ENCODE measurements around the gene CADM2.
"Not testable (repeated sequence)": the region's sequence is repeated elsewhere in the genome, so short reads cannot be mapped to it uniquely, and the experiment has no call there.

Gene CADM2

DNA sequence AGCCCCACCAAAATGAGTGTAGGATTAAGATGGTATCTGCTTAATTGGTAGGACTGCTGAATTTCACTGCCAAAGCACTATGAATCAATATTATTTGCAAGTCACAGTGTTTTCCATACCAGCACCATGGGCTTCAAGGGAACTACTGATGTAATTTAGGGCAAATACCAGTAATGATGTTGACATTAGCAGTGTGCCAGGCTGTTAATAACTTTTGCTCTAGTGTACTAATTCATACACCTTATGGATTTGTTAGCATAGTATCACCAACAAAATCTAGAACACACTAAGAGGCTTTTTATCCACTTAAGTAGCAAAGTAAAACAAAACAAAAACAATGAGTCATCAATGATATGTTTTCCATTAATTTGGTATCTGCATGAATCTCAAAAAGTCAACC lies 888.2 kb downstream of the CADM2 start:
- no peak for DNase-seq

DNA sequence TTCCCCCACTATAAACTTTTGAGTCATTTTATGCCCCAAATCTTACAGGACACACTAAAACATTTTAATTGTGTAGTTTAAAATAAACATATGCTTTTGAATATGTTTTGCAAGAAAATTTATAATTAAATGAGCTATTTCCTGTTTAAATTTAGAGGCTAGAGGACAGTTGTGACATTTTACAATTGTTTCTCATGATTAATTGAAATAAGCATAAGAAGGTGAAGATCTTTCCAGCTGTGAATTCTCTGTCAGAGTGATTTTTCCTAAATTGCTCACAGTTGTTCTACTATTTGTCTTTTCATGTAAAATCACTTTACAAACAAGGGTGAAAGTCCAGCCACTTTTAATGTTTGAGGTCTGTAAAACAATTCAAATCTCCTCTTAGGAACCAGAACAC lies 892.3 kb downstream of the CADM2 start:
- DNase-seq: no peak

DNA sequence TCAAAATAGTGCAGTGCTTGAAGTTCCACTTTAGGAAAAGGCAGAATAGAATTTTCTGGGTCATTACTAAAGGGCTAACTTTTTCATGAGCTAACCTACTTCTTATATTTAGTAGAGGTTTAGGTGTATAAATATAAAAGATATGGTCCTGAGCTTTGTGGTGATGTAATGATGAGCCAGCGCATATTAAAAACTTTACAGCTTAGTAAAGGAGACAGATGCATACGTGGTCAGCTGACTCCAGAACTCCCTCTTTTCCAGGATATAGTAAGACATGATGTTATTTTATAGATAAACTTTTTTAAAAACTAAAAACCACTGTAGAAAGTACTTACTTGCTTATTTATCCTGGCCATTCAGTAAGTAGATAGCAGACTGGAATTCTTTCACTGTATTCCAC lies 895.0 kb downstream of the CADM2 start:
- DNase-seq: no peak

DNA sequence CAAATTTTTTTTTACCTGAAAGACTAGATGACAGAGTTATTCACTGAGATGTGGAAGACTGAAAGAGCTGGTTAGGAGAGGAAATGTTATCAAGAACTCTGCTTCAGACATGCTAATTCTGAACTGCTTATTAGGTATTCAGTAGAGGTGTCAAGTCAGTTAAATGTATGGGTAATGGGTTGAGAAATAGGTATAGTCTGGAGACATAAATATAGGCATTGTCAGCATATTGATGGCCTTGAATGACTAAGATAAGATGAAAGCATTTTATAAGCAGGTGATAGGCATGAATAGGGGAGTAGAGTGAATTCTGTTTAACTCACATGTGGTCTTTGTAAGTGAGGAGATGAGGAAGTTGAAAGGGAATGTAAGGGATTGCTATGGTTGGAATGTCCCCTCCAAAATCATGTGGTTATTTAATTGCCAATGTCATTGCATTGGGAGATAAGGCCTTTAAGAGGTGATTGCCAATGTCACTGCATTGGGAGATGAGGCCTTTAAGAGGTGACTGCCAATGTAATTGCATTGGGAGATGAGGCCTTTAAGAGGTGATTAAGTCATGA lies 904.2 kb downstream of the CADM2 start:
- DNase-seq: no peak

DNA sequence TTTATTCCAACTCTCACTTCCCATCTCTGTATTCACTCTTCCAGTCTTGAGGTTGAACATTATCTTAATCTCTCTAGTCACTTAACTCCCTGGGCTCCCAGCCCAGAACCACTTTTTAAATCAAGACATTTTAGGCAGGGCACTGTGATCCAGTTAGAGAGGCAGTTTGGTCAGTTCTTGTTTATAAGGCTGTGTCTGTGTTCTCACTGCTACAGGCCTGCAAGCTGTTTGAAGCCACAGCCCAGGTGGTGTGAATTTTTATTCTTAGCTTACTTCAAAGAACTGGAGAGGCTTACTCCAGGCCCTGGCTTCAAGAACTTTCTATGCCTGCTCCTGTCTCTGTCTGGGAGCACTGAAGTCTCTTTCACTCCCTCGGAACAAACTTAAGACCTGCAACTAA lies 906.1 kb downstream of the CADM2 start:
- DNase-seq: no peak

DNA sequence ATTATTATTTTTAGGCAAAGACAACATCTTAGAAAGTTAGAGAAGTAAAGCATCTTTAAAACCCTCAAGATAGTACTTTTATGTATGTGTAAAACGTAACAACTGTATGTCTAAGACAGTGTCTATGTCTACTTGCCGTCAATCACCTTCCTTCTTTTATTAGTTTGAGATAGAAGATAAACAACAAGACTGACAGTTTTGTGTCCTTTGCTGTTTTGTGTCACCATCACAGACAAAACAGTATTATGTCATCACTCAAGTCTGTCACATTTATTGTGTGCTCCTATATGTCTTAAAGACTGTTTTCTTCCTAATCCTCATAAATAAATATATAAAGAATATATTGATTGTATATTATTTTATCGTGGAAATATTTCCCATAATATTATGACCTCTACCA lies 908.3 kb downstream of the CADM2 start:
- DNase-seq: no peak

DNA sequence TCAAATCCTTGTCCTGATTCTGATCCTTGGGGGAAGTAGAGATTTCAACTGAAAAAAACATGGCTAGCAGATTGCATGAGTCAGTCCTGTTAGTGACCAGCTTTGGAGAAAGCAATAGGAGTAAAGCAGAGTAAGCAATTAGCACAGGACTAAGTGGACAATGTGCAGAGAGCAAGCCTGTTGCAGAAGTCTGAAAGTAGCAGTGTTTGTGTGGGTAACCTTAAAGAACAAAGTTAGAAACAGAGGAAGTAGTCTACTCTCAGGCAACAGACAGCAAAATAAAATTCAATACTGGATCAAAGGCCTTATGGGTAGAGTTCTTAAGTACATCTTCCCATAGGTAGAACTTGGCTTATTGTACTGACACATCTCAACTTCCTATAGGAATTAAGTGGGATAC lies 916.8 kb downstream of the CADM2 start:
- DNase-seq: no peak

DNA sequence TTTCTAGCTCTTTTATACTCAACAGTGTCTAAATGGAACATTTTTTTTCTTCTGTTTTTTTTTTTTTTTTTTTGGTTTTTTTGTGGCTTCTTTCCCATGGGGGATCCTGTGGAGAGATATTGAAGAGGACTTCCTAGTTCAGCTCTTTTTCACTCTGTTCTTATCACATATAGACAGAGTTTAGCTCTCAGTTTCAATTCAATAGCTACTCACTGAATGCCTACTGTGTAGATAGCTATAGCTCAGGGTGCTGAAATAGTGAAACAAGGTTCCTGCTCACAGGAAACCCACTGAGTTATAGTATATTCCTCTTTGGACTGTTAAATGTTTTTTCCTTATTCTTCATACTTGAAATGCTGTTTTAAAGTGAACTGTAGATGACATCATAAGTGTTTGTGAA lies 918.8 kb downstream of the CADM2 start:
- DNase-seq: no peak

DNA sequence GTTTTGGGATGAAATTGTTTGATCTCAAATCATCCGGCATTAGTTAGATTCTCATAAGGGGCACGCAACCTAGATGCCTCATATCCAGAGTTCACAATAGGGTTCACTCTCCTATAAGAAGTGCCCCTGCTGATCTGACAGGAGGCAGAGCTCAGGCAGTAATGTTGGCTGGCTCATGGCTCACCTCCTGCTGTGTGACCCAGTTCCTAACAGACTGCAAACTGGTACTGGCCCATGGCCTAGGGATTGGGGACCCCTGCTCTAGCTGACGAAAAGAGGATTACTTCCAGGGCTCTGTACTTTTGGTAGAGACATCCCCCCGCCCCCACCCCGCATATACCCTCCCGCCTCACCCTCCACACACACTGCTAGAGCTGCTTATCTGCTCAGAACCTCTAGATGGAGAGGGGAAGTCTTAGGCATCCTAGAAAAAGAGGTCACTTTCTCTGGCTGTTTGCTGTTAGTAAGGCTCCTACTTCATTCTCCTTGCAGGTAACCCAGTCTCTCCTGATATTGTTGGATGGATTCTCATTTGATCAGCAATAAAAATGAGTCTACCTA lies 923.1 kb downstream of the CADM2 start:
- DNase-seq: no peak

DNA sequence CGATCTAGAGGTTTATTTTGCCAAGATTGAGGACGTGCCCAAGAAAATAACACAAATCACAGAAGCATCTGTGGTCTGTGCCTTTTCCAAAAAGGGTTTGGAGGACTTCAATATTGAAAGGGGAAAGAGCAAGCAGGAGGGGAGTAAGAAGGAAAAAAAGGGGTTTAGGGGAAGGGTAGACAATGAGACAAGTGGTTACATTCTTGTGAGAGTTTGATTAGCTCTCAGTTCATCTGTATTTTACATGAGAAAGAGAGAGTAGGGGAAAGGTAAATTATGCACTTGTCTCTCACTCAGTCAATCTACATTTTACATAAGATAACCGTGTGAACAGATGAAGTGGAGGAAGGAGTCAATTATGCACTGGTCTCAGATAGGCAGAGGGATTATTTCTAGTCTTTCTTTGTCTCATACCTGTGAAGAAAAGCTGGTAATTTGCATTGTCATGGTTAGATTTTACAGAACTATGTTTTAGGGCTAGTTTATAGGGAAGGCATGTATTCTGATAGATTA lies 931.3 kb downstream of the CADM2 start:
- DNase-seq: no peak

DNA sequence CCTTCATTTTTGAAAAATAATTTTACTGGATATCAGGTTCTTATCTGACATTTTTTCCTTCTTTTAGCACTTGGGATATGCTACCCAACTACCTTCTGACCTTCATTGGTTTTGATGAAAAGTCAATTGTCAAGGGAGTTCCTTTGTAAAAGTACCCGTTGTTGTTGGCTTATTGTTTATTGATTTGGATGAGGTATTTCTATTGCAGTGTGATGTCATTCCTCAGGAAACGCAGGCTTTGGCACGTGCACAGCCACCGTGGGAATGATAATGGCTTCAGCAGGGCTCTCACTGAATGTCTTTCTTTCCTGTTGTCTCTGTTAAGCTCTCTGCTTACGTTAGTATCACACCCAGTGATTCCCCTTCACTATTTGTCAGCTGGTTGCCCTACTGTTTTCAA lies 944.6 kb downstream of the CADM2 start:
- no peak for DNase-seq

DNA sequence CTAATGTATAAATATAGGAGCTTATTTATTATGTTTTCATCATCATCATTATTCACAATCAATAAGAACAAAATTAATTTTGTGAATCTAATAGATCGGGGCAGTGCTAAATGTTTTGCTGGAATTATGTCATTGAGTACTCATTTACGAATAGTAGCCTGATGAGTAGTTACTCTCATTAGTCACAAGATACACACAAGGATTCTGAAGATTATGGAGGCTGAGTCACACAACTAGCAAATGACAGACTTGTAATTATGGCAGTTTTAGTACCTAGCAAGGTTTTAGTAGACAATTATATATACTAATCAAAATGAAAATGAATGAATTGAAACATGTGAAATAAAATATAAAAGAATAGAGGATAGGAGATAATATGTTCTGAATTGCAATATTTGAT lies 954.2 kb downstream of the CADM2 start:
- no peak for DNase-seq

DNA sequence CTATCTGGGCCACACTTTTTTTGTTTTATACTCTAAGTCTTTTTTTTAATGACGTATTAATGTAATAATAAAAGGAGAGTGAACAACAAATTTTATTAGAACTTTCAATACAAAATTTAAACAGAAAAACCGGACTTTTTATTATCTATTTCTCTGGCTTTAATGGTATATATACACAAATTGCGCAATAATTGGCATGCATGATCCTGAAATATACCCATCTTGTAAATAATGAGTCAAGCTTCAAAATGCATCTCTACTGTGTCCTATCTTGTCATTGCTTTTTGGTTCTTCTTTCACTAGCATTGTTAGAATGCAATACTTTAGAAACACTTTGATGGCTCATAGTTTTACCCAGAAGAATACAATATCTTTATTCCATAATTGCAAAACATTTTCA lies 963.6 kb downstream of the CADM2 start:
- DNase-seq: no peak

DNA sequence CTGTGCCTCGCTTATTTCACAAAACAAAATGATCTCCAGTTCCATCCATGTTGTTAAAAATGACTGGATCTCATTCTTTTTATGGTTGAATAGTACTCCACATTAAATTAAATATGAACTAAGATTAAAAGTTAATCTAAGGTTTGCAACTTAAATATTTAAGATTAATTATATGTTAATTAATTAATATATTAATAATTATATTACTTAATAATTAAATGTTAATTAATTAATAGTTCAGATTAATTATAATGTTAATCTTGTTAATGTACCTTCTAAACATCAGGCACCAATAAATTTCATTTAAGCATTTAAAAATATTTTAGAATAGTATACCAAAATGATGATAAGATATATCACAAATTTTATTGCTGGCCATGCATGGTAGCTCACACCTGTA lies 971.9 kb downstream of the CADM2 start:
- no peak for DNase-seq

DNA sequence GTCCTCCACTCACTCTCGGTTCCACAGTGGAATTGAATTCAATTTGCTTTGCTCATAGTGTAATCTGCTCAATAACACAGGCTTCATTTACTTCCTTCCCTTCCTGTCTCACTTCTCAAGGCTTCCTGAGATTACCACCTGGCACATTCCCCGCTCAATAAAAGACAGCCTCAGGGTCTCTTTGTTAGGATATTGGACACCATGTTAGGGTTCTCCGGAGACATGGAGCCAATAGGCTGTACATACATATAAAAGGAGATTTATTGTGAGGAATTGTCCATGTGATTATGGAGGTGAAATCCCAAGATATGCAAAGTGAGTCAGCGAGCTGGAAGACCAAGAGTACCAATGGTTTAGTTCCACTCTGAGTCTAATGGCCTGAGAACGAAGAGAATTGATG lies 974.5 kb downstream of the CADM2 start:
- DNase-seq: no peak

DNA sequence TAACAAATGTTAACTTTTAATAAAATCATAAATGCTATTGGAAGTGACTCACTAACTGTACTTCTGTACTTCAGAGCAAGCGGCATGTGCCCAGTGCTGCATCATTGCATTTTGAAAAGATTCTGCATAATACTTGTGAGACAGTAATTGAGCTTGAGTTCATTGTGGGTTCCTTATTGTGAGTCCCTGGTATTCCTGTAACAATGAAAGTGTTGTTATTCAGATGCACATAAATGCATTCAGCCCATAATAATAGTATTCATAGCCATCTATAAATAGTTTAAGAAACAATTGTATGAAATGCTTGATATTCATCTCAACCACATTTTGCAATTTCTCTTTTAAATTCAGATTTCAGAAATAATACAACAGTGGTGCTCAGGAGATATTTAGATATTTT lies 976.4 kb downstream of the CADM2 start:
- DNase-seq: no peak

DNA sequence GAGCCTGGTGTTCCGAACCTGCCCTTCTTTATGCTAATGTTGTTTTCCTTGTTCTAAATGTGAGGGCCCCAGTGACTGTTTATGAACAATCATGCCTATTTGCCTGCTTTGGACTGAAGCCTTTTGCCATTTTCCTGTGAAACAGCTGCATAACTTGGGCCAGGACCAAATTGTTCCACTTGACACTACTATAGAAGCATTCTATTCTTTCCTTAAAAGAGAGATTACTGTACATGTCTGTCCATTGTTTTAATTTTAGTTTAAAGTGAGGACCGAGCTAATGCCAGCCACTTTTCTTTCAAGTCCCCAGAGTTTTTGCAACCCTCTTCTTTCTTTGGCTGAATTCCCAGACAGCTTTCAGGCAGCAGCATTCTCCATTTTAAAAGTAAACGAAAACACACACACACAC lies 980.3 kb downstream of the CADM2 start:
- no peak for DNase-seq

DNA sequence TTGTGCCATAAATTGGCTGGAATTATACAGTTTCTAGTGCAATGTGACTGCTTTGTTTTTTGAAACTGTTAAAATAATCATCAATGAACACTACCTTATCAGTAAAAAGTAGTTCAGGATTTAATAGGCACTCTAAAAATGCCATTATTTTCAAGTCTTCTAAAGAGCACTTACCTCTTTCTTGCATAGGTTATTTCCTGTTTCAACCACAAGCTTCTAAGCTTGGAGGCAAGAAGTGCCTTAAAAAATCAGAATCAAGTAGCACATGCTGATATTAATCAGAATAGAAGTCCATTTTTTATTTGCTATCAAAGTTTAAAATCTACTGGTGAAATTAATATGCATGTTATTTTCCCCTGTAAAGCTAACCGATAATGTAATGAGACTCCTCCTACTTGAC lies 991.6 kb downstream of the CADM2 start:
- no peak for DNase-seq

DNA sequence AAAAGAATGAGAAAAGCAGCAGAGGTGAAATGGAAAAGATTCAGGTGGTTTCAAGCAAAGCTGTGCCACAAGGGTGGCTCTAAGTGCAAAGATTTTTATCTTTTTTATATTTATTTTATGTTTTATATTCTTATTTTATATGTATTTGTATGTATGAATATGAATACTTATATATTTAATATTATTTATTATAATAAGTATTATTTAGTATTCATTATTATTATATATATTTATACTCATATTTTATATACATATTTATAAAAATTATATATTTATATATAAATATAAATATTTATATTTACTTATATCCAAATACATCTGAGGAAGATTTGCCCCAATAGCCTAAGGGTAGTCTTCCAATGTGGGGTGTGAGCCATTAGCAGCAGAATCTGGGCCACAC lies 1002.0 kb downstream of the CADM2 start:
- no peak for DNase-seq

DNA sequence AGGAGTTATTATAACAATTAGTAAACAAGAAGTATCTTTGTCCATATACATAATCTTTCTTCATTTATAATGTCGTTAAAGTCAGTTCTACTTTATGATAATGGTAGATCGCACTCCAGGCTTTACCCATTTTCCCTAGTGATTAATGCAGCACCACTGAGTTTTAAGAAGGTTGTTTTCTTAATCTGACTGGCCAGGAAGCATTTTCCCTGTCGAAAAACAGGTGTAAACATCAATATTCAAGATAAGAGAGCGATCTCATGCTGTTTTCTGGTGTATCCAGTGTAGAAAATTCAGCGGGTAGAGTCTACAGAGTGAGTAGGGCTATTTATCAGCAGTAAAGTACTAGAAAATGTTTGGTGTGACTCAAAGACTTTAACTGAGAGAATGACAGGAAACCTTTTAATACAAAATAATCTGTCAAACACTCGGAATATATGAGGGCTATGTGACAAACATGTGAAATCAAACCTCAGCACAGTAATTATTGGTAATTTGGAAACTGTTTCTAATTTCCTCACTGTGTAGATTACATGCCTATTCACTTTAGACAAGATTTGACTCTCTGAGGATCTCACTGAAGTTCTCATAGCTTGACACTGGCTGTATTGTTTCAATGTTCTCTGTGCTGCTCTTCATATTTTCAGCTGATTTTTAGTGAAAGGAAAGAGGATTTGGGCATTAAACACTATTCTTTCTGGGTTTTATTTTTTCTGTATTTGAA lies 1019.0 kb downstream of the CADM2 start:
- no peak for DNase-seq

DNA sequence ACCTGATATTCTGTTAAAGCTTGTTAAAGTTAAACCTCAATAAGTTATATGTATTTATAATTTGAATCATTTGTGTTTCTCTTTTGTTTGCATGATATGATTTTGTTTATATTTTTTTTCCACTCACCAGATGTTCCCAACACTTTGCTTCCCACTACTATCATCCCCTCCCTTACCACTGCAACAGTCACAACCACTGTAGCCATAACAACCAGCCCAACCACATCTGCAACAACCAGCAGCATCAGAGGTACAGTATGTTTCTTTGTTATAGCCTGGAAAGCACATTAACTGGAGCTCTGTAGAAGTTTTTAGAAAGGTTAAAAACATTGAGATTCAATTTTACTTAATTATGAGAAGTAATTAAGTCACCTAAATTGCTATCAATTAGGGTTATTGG lies 1020.2 kb downstream of the CADM2 start:
- no peak for DNase-seq

DNA sequence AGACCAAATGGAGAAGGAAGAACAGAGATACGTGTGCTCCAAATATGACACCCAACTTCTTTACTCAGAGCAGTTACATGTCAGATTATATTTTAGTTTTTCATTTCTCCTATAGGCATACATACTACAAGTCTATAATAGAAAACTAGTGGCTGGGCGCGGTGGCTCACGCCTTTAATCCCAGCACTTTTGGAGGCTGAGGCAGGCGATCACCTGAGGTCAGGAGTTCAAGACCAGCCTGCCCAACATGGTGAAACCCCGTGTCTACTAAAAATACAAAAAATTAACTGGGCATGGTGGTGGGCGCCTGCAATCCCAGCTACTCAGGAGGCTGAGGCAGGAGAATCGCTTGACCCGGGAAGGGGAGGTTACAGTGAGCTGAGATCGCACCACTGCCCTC lies 1030.8 kb downstream of the CADM2 start:
- not testable (repeated sequence) for DNase-seq

DNA sequence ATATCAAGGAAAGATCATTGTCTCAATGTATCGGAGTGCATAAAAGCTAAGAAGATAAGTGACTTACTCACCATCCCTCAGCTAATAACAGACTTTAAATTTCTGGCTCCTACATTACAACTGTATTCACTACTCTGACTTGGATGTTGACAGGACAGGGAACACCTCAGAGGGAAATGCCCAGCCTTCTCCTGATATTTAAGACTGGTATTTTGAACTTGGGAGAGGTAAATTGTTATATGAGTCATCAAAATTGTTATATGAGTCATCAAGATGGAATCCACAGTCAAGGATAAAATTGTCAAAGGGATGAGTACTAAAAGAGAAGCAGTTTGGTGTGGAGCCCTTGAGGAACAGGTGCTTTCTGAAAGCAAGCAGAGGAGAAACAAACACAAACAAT lies 1070.8 kb downstream of the CADM2 start:
- no peak for DNase-seq

DNA sequence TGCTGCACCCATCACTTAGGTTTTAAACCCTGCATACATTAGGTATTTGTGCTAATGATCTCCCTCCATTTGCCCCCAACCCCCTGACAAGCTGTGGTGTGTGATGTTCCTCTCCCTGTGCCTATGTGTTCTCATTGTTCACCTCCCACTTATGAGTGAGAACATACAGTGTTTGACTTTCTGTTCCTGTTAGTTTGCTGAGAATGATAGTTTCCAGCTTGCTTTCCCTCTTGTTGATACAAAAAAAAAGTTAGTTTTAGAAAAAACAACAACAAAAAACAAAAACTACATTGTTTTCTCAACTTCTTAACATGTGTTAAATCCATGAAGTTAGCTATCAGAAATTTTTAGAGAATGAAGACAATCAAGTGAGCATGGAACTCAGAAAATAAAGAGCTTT lies 1079.1 kb downstream of the CADM2 start:
- DNase-seq: no peak

Measured in stimulated activated CD4-positive, alpha-beta T cell treated with anti-CD3 and anti-CD28 coated beads, Interleukin-1b, Interleukin-23, amount 100 ng/mL, for 48 hours (primary cell).